HuH-7.5 (cell line): ENCODE measurements around the gene TEAD1.

Experiments
- DNase-seq: peaks from one replicate; pipeline ENCODE4 v3.0.0; 2011; ENCODE audit warnings: low spot score

The TEAD1 gene

DNA sequence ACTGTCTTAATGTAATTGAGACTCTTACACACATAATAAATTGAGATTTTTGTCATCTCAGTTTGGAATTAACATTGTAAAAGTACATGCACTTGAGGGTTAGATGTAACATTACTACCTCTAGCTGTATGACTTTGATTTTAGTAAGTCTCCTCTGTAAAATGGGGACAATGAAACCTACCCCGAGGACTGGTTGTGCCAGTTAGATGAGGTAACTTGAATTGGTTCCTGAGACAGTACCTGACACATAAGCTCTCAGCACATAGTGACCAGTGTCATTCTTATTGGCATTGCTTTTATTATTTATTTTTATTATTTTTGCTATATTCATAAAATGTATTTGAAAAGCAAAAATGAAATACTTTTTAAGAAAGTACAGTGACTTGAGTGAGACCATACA, 114.8 kb downstream of the TEAD1 start:
- no peak for DNase-seq

DNA sequence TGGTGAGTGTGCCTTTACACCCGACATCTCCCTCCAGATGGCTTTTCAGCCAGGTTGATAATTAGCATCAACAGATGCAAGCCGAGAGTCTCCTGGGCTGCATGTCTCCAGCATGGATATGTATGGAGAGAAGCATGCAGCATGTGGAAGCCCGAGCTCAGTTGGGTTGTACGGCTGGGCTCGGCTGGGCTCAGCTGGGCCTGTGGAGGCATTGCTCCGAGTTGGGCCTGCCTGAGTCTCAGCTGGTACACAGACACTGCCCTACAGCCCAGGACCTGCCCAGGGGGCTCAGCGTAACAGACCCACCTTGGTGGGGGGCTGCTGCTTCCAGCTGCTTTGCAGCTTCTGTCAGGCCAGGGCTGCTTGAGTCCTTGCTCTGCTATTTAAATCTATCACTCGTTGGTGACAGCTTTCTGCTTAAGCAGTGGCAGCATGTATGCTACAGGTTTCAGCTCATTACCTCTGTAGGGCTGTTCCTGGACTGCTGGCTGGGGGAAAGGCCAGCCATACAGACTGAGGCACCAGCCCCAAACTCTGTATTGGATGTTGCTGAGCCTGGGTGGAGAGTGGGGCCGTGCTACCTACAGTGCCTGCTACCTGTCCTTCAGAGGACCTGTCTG, 115.5 kb downstream of the TEAD1 start:
- no peak for DNase-seq

DNA sequence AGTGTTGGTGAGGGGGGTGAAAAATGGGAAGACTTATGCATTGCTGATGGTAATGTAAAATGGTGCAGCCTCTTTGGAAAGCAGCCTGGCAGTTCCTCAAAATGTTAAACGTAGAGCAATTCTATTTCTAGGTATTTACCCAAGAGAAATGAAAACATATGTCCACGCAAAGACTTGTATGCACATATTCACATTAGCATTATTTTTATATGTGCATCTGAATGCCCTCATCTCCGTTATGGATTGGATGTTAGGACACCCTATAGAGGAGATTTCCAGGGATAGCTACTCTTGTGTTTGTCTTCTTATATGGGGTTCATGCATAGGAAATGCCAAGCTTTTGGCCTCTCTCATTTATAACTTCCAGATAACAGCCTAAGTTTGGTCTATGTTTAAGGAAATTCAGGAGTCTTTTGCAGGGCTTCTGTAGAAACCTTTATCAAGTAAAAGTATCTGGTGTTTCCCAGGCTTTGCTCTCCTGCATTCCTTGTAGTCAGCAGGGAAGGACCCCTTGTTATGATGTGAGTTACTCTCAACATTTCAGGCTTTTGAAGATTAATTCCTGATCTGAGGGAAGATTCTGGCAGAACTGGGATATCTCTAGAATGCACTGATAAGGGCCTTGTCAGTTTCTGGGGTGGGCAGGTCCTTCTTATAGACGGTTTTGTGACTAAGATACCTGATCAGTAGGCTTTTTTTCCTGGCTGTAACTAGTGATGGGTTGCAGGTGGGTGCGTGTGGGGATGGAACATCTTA, 116.8 kb downstream of the TEAD1 start:
- no peak for DNase-seq

- DNase-seq = no peak
These were observed 117.8 kb downstream of the TEAD1 start for GRCh38 chr11:12792018-12792417.

- DNase-seq = no peak
These were observed 118.4 kb downstream of the TEAD1 start for GRCh38 chr11:12792590-12792989.

- no peak for DNase-seq
These were observed 118.8 kb downstream of the TEAD1 start for GRCh38 chr11:12793065-12793464.

DNA sequence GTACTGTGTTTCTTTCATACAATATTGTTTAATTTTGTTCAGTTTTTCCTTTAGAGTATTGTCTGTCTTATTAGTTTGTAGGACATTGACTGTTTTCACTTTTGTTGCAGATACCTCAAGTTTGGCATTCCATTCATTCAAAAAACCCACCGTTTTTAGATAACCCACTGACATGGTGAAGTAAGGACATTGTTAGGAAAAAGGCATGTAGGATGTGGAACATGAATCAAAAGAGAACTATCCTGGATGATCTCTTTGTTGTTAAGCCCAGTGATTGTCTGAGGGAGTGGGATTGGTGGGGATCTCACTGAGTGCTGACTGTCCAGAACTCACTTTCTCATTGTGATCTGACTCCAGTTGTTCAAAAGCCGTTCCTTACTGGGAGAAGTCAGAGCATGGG, 119.3 kb downstream of the TEAD1 start:
- no peak for DNase-seq

DNA sequence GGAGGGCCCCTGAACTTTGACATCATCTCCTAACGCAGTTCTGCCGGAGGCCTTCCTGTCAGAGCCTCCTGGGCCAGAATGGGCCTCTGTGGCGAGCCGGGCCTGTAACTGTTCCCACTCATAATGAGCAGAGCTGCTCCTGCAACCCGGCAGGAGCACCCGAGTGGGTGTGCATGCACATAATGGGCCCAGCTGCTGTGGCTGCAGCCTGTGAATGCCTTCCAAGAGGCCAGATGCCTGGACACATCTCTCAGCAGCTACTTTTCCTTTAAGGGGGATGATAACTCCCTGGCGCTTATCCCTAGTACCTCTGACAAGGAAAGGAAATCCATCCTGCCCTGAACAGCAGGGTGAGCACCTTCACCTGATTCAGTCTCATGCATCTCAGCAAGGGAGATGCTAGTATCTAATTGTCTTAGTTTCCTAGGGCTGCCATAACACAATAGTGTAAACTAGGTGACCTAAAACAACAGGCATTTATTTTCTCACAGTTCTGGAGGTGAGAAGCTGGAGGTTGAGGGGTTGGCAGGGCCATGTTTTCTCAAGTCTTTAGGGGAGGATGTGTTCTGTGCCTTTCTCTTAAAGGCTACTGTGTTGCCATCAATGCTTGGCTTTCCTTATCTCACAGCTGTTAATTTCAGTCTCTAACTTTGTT, 120.5 kb downstream of the TEAD1 start:
- DNase-seq = no peak

- DNase-seq = no peak
These were observed 123.8 kb downstream of the TEAD1 start for GRCh38 chr11:12797996-12798395.

GRCh38 chr11:12798609-12799011, 124.4 kb downstream of the TEAD1 start:
- no peak for DNase-seq

DNA sequence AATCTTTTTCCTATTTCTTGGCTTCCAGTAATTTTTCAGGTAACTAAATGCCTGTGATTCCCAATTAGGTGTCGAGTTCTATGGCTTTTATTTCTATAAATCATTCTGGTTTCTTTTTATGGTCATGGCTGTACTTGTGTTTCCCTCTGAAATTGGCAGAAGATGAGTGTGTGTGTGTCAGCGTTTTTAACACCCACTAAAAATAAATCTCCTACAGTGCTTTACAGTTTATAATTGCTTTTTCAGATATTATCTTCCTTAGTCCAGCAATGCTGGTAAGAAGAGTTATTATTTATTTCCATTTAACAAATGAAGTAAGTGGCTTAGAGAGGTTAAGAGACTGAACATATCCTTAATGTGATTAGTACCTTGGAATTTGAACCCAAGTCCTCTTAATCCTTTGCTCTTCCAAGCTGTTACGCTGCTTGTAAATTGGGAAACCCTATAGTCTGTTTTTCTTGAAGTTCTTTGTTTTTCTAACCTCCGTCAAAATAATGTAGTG, 125.2 kb downstream of the TEAD1 start:
- no peak for DNase-seq

DNA sequence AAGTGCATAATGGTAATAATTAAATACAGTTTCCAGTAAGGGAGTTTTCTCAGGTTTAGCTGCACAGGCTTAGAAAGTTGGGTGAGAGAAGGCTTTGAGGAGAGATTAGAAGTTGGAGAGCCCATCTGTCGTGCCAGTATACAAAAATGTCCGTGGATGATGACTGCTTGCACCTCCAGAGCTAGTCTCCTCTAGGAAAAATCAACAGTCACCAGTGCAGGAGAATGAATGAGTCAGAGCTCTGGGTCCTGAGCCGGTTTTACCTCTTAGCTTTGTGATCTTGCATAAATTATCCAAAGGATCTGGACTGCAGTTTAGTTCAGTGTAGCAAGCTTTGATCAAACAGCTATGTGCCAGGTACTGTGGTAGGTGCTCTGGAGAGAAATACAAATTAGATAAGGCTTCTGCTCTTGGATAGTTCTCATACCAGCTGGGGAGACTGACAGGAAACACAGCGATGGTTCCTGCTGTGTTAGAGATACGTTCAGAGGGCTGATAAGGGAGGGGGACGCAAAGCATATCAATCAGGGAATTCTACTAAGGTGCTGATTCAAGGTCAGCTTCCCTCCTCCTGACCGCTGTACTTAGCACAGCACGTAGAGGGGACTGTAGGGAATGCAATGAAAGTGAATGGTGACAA, 125.9 kb downstream of the TEAD1 start:
- peak; percentile 24 for DNase-seq

DNA sequence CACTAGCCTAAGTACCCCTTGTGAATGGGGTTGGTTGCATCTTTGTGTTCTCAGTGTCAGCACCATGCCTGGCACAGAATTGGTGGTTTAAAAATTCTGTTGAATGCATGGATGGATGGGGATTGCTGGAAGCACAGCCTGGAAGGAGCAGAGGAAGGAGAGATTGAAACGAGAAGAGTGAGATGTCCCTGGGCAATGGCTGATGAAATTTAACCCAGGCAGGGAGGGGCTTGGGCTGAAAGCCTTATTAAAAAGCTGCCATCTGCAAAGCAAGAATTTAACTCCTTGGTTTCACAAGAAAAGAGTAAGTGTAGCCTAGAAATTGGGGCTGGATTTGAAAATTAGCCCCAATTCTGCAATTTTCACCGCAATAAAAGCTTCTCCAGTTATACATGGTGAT, 126.7 kb downstream of the TEAD1 start:
- DNase-seq = no peak

- no peak for DNase-seq
These were observed 127.8 kb downstream of the TEAD1 start for GRCh38 chr11:12801976-12802375.

DNA sequence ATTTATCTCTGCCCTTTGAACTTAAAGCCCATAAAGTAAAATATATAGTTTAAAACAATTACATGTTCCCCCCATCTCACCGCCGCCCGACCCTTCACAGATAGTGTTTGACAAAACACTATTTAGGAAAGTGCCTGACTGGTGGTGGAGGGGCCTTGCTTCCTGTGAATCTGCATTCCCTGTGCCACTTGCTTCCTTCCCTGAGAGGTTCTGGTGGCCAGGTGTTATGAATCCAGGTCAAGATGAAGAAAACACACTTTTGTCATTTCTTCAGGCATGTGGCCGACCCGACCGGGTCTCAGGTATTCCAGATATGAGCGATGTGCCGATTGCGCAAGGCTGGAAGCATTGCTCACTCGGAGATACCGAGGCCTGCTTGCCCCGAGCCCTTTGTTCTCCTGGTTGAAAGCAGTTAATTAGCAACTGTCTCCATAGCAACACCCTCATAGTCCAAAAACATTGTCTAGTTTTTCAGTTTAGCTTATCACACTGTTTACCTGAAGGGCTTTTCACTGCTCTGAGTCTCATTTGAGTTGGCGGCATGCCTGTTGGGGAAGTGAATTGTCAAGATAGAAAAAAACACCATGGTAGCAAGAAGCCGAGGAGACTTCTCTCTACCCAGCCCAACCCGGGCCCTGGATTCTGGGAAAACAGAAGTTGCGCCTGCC, 128.3 kb downstream of the TEAD1 start:
- DNase-seq = peak; percentile 70

- no peak for DNase-seq
These were observed 129.0 kb downstream of the TEAD1 start for GRCh38 chr11:12803086-12803826.

DNA sequence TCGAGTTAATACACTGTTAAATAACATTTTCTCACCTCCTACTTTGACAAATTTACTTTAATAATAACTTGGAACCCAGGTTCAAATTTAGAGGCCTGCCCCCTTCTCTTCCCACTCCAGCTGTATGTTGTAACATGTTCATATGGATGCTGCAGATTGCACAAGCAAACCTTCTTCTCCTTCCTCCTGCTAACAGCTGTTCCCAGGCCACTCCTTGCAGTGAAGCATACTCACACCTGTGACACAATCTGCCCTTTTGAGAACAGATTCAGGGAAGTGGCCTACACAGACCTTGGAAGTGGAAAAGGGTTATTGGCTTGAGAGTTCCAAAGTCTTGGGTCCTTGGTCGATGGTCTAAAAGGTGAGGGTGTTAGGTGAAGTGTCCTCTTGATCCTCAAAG, 131.9 kb downstream of the TEAD1 start:
- DNase-seq = no peak

DNA sequence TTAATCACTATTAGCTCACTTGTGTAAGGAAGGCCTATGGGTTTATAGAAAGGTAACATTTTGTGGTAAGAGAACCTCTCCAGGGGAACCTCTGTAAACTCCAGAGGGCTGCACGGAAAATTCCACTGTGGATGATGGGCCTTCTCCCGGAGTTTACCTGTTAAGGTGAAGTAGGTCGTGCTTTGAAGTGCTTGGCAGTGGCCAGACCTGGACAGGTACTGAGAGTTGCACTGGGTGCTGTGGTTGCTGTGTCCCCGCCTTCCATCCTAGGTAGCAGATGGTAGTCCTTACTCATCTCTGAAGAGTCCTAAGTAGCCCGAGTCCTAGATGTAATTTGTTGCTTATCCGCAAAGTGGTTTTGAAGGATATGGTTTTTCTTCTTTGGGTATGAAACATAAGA, 133.4 kb downstream of the TEAD1 start:
- no peak for DNase-seq

GRCh38 chr11:12808519-12808918, 134.3 kb downstream of the TEAD1 start:
- DNase-seq = no peak

DNA sequence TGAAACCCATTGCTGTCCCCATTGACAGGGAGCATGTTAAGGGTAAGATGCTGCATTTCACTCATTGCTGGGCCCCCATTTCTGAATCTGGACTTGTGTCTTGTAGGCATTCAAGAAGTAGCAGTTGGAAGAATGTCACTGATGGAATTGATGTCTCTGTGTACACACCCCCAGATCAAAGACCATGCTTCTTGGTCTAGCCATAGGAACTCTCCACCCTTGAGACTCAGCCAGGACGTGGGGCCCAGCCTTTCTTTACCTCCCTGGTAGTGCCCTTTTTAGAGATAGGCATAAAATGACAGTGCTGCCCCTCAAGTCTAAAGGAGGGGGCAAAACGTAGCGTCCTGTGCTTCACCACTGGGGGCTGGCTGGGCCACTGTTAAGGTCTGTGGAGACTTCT, 135.1 kb downstream of the TEAD1 start:
- no peak for DNase-seq

- no peak for DNase-seq
These were observed 135.8 kb downstream of the TEAD1 start for GRCh38 chr11:12809864-12810567.
